GM18520 (cell line): ENCODE results near the gene ABHD8.

Experiments
- ATAC-seq: cut with Tn5 transposase; IDR thresholded peaks from one replicate; pipeline ENCODE4 v1.9.1; 2021; ENCODE audit not compliant: unreplicated experiment

Gene ABHD8, protein sequence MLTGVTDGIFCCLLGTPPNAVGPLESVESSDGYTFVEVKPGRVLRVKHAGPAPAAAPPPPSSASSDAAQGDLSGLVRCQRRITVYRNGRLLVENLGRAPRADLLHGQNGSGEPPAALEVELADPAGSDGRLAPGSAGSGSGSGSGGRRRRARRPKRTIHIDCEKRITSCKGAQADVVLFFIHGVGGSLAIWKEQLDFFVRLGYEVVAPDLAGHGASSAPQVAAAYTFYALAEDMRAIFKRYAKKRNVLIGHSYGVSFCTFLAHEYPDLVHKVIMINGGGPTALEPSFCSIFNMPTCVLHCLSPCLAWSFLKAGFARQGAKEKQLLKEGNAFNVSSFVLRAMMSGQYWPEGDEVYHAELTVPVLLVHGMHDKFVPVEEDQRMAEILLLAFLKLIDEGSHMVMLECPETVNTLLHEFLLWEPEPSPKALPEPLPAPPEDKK

GRCh38 chr19:17303167-17303939 lies at the start of gene ABHD8:
Gene ABHD8, minus strand, starts transcription at chr19:17303425. Its CDS starts 1,809 bp downstream, at chr19:17301616.
- ATAC-seq = peak; percentile 37

DNA sequence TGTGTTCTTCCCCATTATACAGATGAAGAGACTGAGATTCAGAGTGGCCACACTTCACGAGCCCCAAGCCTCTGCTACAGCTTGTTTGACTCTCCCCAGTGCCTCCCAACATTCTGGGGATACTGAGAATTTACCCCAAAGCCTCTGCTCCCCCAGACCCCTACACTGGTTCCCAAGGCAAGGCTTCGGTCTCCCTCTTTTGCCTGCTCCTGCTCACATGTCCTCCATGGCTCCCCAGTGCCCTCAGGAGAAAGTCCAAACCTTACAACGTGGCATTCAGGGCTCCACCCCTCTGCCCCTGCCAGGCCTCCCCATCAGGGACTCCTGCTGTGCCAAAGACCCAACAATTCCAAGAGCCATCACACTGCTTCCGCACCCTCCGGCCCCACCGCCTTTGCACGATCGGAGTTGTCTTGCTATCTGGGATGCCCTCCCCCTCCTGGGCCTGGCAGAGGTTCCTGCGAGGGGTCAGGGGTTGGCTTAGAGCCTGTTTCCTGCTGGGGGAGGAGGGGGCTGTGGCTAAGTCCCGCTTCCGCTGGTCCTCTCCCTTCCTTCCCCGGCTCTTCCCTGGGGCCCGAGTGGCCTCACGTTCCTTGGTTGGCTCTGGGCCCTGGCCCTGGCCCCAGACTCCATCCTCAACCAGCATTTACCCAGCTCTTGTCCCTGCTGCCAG lies 49.5 kb upstream of the ABHD8 start:
- ATAC-seq = no peak

- ATAC-seq = no peak
Observed at GRCh38 chr19:17351815-17352435, 48.7 kb upstream of the ABHD8 start.

DNA sequence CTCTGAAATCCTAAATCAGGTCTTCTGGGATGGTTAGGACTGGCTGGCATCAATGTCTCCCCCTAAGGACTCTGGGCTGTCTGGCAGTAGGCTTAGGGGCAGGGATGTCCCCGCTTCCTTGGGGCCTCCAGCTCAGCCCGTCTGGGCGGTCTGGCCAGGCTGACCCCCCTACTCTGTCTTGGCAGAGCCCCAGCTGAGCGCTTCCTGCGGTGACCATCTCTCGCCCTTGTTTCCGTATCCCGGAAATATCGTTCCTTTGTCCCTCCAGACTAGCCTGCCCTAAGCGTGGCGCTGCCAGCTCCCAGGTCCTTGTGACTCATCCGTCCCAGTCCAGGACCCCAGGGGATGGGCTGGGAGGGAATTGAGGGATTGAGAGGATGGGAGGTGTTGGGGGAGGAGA lies 45.5 kb upstream of the ABHD8 start:
- ATAC-seq = no peak

GRCh38 chr19:17347877-17348276 lies 44.7 kb upstream of the ABHD8 start:
- ATAC-seq = no peak

DNA sequence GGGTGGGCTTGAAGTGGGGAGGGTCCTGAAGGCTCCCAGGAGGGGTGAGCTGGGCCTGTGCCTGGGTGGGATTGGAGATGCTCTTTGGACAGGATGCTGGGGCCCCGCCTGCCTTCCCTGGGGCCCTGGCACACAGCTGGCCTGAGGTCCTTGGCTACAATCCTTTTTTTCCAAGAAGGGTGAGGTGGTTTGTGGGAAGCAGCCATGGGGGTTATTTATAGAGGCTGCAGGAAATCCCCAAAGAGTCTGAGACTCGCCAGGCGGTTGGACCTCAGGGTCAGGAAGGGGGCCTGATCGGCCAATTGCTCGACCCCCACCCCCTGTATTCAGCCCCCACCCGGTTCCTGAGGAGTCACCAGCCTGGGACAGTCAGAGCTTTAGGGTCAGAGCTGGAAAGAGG lies 44.1 kb upstream of the ABHD8 start:
- no peak for ATAC-seq

- peak; percentile 34 for ATAC-seq
Observed at GRCh38 chr19:17346109-17346671, 43.0 kb upstream of the ABHD8 start.

DNA sequence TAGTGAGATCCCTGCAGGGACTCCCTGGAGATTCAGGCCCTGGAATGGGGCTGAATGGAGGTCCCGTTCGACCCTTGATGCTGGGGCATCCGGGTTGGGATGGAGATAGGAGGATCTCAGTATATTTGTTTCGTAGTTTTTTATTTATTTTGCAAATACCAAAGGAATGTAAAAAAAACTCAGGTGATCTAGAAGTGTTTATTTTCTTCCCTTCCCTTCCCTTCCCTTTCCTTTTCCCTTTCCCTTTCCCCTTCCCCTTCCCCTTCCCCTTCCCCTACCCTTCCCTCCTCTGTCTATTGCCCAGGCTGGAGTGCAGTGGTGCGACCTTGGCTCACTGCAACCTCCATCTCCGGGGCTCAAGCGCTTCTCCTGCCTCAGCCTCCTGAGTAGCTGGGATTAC lies 38.6 kb upstream of the ABHD8 start:
- no peak for ATAC-seq

DNA sequence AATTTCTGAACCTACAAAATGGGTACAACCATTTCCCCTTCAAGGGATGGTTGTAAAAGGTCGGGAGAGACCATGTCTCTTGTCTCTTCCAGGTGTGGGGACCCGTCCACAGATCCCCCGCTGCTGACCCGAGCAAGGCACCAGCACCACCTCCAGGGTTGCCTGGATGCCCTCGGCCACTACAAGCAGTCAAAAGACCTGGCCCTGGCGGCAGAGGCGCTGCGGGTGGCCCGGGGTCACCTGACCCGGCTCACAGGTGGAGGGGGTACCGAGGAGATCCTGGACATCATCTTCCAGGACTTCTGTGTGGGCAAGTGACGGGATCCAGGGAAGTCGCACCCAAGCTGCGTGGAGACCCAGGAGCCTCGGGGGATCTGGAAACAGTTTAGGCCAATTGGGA lies 38.2 kb upstream of the ABHD8 start:
- ATAC-seq = no peak

DNA sequence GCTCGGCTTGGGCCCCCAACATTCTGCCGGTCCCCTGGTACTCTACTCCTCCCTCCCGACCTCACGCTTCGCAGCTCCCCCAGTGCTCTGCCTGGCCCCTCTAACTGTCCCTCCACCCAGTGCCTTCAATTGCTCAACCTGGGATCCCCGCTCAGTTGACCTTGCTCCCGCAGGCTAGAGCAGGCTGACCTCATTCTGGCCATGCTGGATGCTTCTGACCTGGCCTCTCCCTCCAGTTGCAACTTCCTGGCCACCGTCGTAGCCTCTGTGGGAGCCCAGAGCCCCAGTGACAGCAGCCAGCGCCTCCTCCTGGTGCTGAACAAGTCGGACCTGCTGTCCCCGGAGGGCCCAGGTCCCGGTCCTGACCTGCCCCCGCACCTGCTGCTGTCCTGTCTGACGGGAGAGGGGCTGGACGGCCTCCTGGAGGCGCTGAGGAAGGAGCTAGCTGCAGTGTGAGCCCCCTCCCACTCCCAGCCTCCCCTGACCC lies 37.7 kb upstream of the ABHD8 start:
- no peak for ATAC-seq

GRCh38 chr19:17340302-17340870 lies 37.2 kb upstream of the ABHD8 start:
- no peak for ATAC-seq

- ATAC-seq = no peak
Observed at GRCh38 chr19:17339088-17339741, 36.0 kb upstream of the ABHD8 start.

DNA sequence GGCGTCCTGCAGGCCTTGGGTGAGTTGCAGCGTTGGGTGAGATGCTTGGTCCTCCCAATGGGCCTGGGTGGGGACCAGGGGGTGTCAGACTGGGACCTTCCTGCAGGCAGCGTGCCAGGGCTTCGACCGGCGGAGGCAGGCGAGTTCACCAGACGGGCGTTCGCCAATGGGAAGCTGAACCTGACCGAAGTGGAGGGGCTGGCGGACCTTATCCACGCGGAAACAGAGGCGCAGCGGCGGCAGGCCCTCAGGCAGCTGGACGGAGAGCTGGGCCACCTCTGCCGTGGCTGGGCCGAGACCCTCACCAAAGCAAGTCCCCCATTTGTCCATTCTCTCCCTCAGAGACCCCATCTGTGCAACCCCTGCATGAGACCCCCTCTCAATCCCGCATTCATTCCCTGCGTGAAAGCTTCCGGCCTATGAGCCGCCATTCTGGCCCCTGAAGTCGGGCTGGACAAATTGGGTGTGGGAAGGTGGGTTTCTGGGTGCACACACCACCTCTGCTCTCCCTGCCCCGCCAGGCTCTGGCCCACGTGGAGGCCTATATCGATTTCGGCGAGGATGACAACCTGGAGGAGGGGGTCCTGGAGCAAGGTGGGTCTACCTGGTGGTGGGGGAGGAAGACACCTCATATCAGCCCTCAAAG lies 35.3 kb upstream of the ABHD8 start:
- ATAC-seq = no peak

GRCh38 chr19:17337675-17338432 lies 34.6 kb upstream of the ABHD8 start:
- no peak for ATAC-seq

GRCh38 chr19:17336872-17337674 lies 33.8 kb upstream of the ABHD8 start, which contains the start of gene GTPBP3:
Gene GTPBP3, plus strand, starts transcription at chr19:17337553. Its CDS starts 59 bp downstream, at chr19:17337612.
- ATAC-seq = peak; percentile 84

- ATAC-seq = no peak
Observed at GRCh38 chr19:17335575-17335974, 32.4 kb upstream of the ABHD8 start.
